ENCODE results near the gene BTNL3. TPM values are rescaled to one million over a fixed set of nuclear protein-coding genes. Genes with fewer than 3 reads are reported as not detected.
"Not testable (repeated sequence)": the region's sequence is repeated elsewhere in the genome, so short reads cannot be mapped to it uniquely, and the experiment has no call there.

Gene BTNL3
- total and polyA plus RNA-seq, 4 donors = not detected

DNA sequence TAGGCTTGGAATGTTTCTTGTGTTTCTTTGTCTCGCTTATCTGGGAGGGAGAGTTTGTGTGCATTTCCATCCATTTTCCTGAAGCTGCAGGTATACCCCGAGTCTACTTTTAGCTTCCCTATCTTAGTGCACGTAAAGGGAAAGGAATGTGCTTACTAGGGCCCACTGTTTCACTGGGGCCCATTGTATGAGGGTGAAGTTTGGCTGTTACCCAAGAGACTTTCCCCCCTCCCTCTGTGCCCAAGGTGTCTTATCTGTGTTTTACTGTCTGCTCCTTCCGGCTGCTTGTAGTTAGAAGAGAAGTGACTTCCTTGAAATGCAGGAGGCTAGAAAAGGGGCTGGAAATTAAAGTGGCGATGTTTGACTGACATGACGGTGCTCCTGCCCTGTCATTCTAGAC lies 12.1 kb upstream of the BTNL3 start:
- no peak for DNase-seq (ENCODE audit: low read depth in 4 of 6, low spot score in 6 of 6)
- Histone ChIP-seq H3K9me3 (ENCODE audit: control insufficient read depth, insufficient read depth, low read length) (no peaks in the 10 kb centered on the region), H3K4me1 (ENCODE audit: control insufficient read depth, insufficient read depth, low read length) (no peaks in the 10 kb centered on the region), H3K27me3 (ENCODE audit: control insufficient read depth, insufficient read depth, low read length) (no peaks in the 10 kb centered on the region), H3K27ac (ENCODE audit: low read depth, low read length) (no peak overlapping the region), H3K36me3 (ENCODE audit: control insufficient read depth, insufficient read depth, low read length) (no peaks in the 10 kb centered on the region), H3K4me3 (ENCODE audit: low read depth, low read length) (no peak overlapping the region)
- no CpG with 5 or more reads among the region's 6 CpGs for WGBS (ENCODE audit: insufficient coverage)

DNA sequence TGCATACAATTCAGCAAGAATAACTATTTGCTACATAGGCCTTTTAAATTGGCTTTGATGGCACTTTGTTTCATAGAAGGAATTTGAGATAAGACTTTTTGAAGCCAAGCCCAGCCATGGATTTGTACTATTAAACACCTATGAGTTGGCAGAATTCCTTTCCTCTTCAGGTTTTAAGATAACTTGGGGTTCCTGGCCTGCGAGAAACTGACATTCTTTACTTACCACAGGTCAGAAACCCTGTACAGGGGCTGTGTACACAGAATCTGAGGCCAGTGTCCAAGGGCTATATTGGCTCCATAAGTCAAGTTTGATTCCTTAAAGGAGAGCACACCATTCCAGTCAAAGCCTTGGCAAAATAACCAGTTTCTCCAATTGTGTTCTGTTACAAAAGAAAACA lies 10.8 kb upstream of the BTNL3 start:
- Histone ChIP-seq H3K4me3 (ENCODE audit: low read depth, low read length) (no peak overlapping the region), H3K36me3 (ENCODE audit: control insufficient read depth, insufficient read depth, low read length) (no peaks in the 10 kb centered on the region), H3K4me1 (ENCODE audit: control insufficient read depth, insufficient read depth, low read length) (no peaks in the 10 kb centered on the region), H3K27me3 (ENCODE audit: control insufficient read depth, insufficient read depth, low read length) (no peaks in the 10 kb centered on the region), H3K27ac (ENCODE audit: low read depth, low read length) (no peak overlapping the region), H3K9me3 (ENCODE audit: control insufficient read depth, insufficient read depth, low read length) (no peaks in the 10 kb centered on the region)
- WGBS (ENCODE audit: insufficient coverage) = no CpG with 5 or more reads among the region's 1 CpG
- DNase-seq (ENCODE audit: low read depth in 4 of 6, low spot score in 6 of 6) = no peak

- Histone ChIP-seq H3K27me3 (ENCODE audit: control insufficient read depth, insufficient read depth, low read length) (no peaks in the 10 kb centered on the region), H3K36me3 (ENCODE audit: control insufficient read depth, insufficient read depth, low read length) (no peaks in the 10 kb centered on the region), H3K4me3 (ENCODE audit: low read depth, low read length) (no peak overlapping the region), H3K9me3 (ENCODE audit: control insufficient read depth, insufficient read depth, low read length) (no peaks in the 10 kb centered on the region), H3K4me1 (ENCODE audit: control insufficient read depth, insufficient read depth, low read length) (no peaks in the 10 kb centered on the region), H3K27ac (ENCODE audit: low read depth, low read length) (no peak overlapping the region)
- 71% methylated on average over 13 of the region's 23 CpGs for WGBS (ENCODE audit: insufficient coverage)
- no peak for DNase-seq (ENCODE audit: low read depth in 4 of 6, low spot score in 6 of 6)
Measured at GRCh38 chr5:180982008-180982741, 6.5 kb upstream of the BTNL3 start.

- WGBS (ENCODE audit: insufficient coverage) = no CpG with 5 or more reads among the region's 2 CpGs
- H3K36me3 ChIP-seq (ENCODE audit: control insufficient read depth, insufficient read depth, low read length) = no peaks in the 10 kb centered on the region
- no peak overlapping the region for H3K4me3 ChIP-seq (ENCODE audit: low read depth, low read length)
- no peaks in the 10 kb centered on the region for H3K9me3 ChIP-seq (ENCODE audit: control insufficient read depth, insufficient read depth, low read length)
- DNase-seq (ENCODE audit: low read depth in 4 of 6, low spot score in 6 of 6) = no peak
- no peaks in the 10 kb centered on the region for H3K4me1 ChIP-seq (ENCODE audit: control insufficient read depth, insufficient read depth, low read length)
- H3K27me3 ChIP-seq (ENCODE audit: control insufficient read depth, insufficient read depth, low read length) = no peaks in the 10 kb centered on the region
- H3K27ac ChIP-seq (ENCODE audit: low read depth, low read length) = no peak overlapping the region
Measured at GRCh38 chr5:180988016-180988415, 630 bp upstream of the BTNL3 start.

- H3K4me1 ChIP-seq (ENCODE audit: control insufficient read depth, insufficient read depth, low read length) = no peaks in the 10 kb centered on the region
- 80% methylated on average over 13 of the region's 16 CpGs for WGBS (ENCODE audit: insufficient coverage)
- DNase-seq (ENCODE audit: low read depth in 4 of 6, low spot score in 6 of 6) = no peak
- H3K4me3 ChIP-seq (ENCODE audit: low read depth, low read length) = no peak overlapping the region
- H3K36me3 ChIP-seq (ENCODE audit: control insufficient read depth, insufficient read depth, low read length) = no peaks in the 10 kb centered on the region
- H3K27ac ChIP-seq (ENCODE audit: low read depth, low read length) = no peak overlapping the region
- no peaks in the 10 kb centered on the region for H3K9me3 ChIP-seq (ENCODE audit: control insufficient read depth, insufficient read depth, low read length)
- no peaks in the 10 kb centered on the region for H3K27me3 ChIP-seq (ENCODE audit: control insufficient read depth, insufficient read depth, low read length)
Measured at GRCh38 chr5:180990086-180990881, 1.6 kb downstream of the BTNL3 start.

- Histone ChIP-seq H3K4me1 (ENCODE audit: control insufficient read depth, insufficient read depth, low read length) (no peaks in the 10 kb centered on the region), H3K36me3 (ENCODE audit: control insufficient read depth, insufficient read depth, low read length) (no peaks in the 10 kb centered on the region), H3K27me3 (ENCODE audit: control insufficient read depth, insufficient read depth, low read length) (no peaks in the 10 kb centered on the region), H3K4me3 (ENCODE audit: low read depth, low read length) (no peak overlapping the region), H3K9me3 (ENCODE audit: control insufficient read depth, insufficient read depth, low read length) (no peaks in the 10 kb centered on the region), H3K27ac (ENCODE audit: low read depth, low read length) (no peak overlapping the region)
- WGBS (ENCODE audit: insufficient coverage) = 93% methylated on average over 2 of the region's 5 CpGs
- DNase-seq (ENCODE audit: low read depth in 4 of 6, low spot score in 6 of 6) = no peak
Measured at GRCh38 chr5:180990882-180991242, 2.2 kb downstream of the BTNL3 start.

- Histone ChIP-seq H3K9me3 (ENCODE audit: control insufficient read depth, insufficient read depth, low read length) (no peaks in the 10 kb centered on the region), H3K36me3 (ENCODE audit: control insufficient read depth, insufficient read depth, low read length) (no peaks in the 10 kb centered on the region), H3K27me3 (ENCODE audit: control insufficient read depth, insufficient read depth, low read length) (no peaks in the 10 kb centered on the region), H3K4me1 (ENCODE audit: control insufficient read depth, insufficient read depth, low read length) (no peaks in the 10 kb centered on the region), H3K27ac (ENCODE audit: low read depth, low read length) (no peak overlapping the region), H3K4me3 (ENCODE audit: low read depth, low read length) (no peak overlapping the region)
- DNase-seq (ENCODE audit: low read depth in 4 of 6, low spot score in 6 of 6) = no peak
Measured at GRCh38 chr5:181001947-181002346, 13.3 kb downstream of the BTNL3 start.

DNA sequence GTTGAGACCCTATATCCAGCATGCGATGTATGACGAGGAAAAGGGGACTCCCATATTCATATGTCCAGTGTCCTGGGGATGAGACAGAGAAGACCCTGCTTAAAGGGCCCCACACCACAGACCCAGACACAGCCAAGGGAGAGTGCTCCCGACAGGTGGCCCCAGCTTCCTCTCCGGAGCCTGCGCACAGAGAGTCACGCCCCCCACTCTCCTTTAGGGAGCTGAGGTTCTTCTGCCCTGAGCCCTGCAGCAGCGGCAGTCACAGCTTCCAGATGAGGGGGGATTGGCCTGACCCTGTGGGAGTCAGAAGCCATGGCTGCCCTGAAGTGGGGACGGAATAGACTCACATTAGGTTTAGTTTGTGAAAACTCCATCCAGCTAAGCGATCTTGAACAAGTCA lies 17.1 kb downstream of the BTNL3 start:
- no peaks in the 10 kb centered on the region for H3K36me3 ChIP-seq (ENCODE audit: control insufficient read depth, insufficient read depth, low read length)
- H3K9me3 ChIP-seq (ENCODE audit: control insufficient read depth, insufficient read depth, low read length) = no peaks in the 10 kb centered on the region
- 71% methylated on average over 6 of the region's 9 CpGs for whole genome bisulfite sequencing (ENCODE audit: insufficient coverage)
- no peaks in the 10 kb centered on the region for H3K27me3 ChIP-seq (ENCODE audit: control insufficient read depth, insufficient read depth, low read length)
- H3K27ac ChIP-seq (ENCODE audit: low read depth, low read length) = no peak overlapping the region
- no peak for DNase-seq (ENCODE audit: low read depth in 4 of 6, low spot score in 6 of 6)
- no peak overlapping the region for H3K4me3 ChIP-seq (ENCODE audit: low read depth, low read length)
- no peaks in the 10 kb centered on the region for H3K4me1 ChIP-seq (ENCODE audit: control insufficient read depth, insufficient read depth, low read length)

- Histone ChIP-seq H3K4me1 (ENCODE audit: control insufficient read depth, insufficient read depth, low read length) (no peaks in the 10 kb centered on the region), H3K36me3 (ENCODE audit: control insufficient read depth, insufficient read depth, low read length) (no peaks in the 10 kb centered on the region), H3K9me3 (ENCODE audit: control insufficient read depth, insufficient read depth, low read length) (no peaks in the 10 kb centered on the region), H3K4me3 (ENCODE audit: low read depth, low read length) (no peak overlapping the region), H3K27ac (ENCODE audit: low read depth, low read length) (no peak overlapping the region), H3K27me3 (ENCODE audit: control insufficient read depth, insufficient read depth, low read length) (no peaks in the 10 kb centered on the region)
- WGBS (ENCODE audit: insufficient coverage) = 87% methylated on average over 6 of the region's 6 CpGs
- no peak for DNase-seq (ENCODE audit: low read depth in 4 of 6, low spot score in 6 of 6)
Measured at GRCh38 chr5:181008136-181008535, 19.5 kb downstream of the BTNL3 start.

DNA sequence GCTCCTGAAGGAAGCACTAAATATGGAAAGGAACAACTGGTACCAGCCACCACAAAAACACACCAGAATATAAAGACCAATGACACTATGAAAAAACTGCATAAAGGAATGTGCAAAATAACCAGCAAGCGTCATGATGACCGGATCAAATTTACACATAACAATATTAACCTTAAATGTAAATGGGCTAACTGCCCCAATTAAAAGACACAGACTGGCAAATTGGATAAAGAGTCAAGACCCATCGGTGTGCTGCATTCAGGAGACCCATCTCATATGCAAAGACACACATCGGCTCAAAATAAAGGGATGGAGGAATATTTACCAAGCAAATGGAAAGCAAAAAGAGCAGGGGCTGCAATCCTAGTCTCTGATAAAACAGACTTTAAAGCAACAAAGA lies 21.4 kb downstream of the BTNL3 start:
- H3K4me3 ChIP-seq (ENCODE audit: low read depth, low read length); H3K27me3 ChIP-seq (ENCODE audit: control insufficient read depth, insufficient read depth, low read length); H3K9me3 ChIP-seq (ENCODE audit: control insufficient read depth, insufficient read depth, low read length); H3K4me1 ChIP-seq (ENCODE audit: control insufficient read depth, insufficient read depth, low read length); DNase-seq (ENCODE audit: low read depth in 4 of 6, low spot score in 6 of 6); H3K27ac ChIP-seq (ENCODE audit: low read depth, low read length); H3K36me3 ChIP-seq (ENCODE audit: control insufficient read depth, insufficient read depth, low read length): not testable (repeated sequence)
- WGBS (ENCODE audit: insufficient coverage) = no CpG with 5 or more reads among the region's 4 CpGs

All from spinal cord (tissue), 10 donors.